Measurements from ENCODE around the gene MTHFD1L. TPM values are rescaled to one million over a fixed set of nuclear protein-coding genes. Genes with fewer than 3 reads are reported as not detected.

The MTHFD1L gene
- total and polyA plus RNA-seq, 11 donors = 1.1 to 13.2 (median 4.2) TPM

- H3K27ac ChIP-seq = peak overlapping the region in 9 of 12 donors; percentile 17 to 76 (median 47)
- H3K36me3 ChIP-seq = no peaks in the 10 kb centered on the region
- no peaks in the 10 kb centered on the region for H3K27me3 ChIP-seq
- H3K4me1 ChIP-seq = peaks cover 0 to 34% (median 15%) of the 10 kb centered on the region in 12 donors
- peak in 4 of 5 donors; percentile 38 to 59 (median 42) for DNase-seq
- peak; percentile 63 to 83 (median 76) for ATAC-seq
- peaks cover 0 to 2% (median 0%) of the 10 kb centered on the region in 12 donors for H3K9me3 ChIP-seq
- no peak overlapping the region for H3K4me3 ChIP-seq
- intact Hi-C loops (cut with DNase I) = no loop called here
- no peak for TF ChIP-seq POLR2A (IDR thresholded peaks at IDR 0.05)
- no peak for TF ChIP-seq CTCF (IDR thresholded peaks at IDR 0.05)
- WGBS, 4 donors = 30 to 51% (median 37%) methylated on average over 5 of the region's 5 CpGs
Measured at GRCh38 chr6:151141685-151142084, 276.2 kb downstream of the MTHFD1L start.

- peaks cover 0 to 34% (median 17%) of the 10 kb centered on the region in 12 donors for H3K4me1 ChIP-seq
- no peaks in the 10 kb centered on the region for H3K27me3 ChIP-seq
- no peaks in the 10 kb centered on the region for H3K36me3 ChIP-seq
- no peak overlapping the region for H3K4me3 ChIP-seq
- H3K9me3 ChIP-seq = peaks cover 0 to 3% (median 0%) of the 10 kb centered on the region in 12 donors
- ATAC-seq = no peak
- WGBS, 4 donors = 89 to 98% (median 96%) methylated on average over 5 of the region's 5 CpGs
- TF ChIP-seq CTCF (IDR thresholded peaks at IDR 0.05) (no peak), POLR2A (IDR thresholded peaks at IDR 0.05) (no peak)
- no peak overlapping the region for H3K27ac ChIP-seq
- intact Hi-C loops (cut with DNase I) = no loop called here
- no peak for DNase-seq
Measured at GRCh38 chr6:151142676-151143075, 277.2 kb downstream of the MTHFD1L start.

- H3K27me3 ChIP-seq = no peaks in the 10 kb centered on the region
- 53 to 62% (median 60%) methylated on average over 4 of the region's 4 CpGs for WGBS, 4 donors
- DNase-seq = no peak
- intact Hi-C loops (cut with DNase I) = no loop called here
- no peak overlapping the region for H3K27ac ChIP-seq
- peaks cover 0 to 3% (median 0%) of the 10 kb centered on the region in 12 donors for H3K9me3 ChIP-seq
- peaks cover 0 to 40% (median 17%) of the 10 kb centered on the region in 12 donors for H3K4me1 ChIP-seq
- H3K36me3 ChIP-seq = no peaks in the 10 kb centered on the region
- no peak for TF ChIP-seq POLR2A (IDR thresholded peaks at IDR 0.05)
- TF ChIP-seq CTCF (IDR thresholded peaks at IDR 0.05) = no peak
- H3K4me3 ChIP-seq = no peak overlapping the region
- ATAC-seq = no peak
Measured at GRCh38 chr6:151143337-151143736, 277.8 kb downstream of the MTHFD1L start.

GRCh38 chr6:151143806-151144205 is 278.3 kb downstream of the MTHFD1L start:
- peaks cover 0 to 42% (median 17%) of the 10 kb centered on the region in 12 donors for H3K4me1 ChIP-seq
- 68 to 81% (median 74%) methylated on average over 6 of the region's 6 CpGs for WGBS, 4 donors
- no peak overlapping the region for H3K27ac ChIP-seq
- H3K36me3 ChIP-seq = no peaks in the 10 kb centered on the region
- no peaks in the 10 kb centered on the region for H3K27me3 ChIP-seq
- ATAC-seq (no peak), DNase-seq (no peak)
- no peak overlapping the region for H3K4me3 ChIP-seq
- no peak for TF ChIP-seq POLR2A (IDR thresholded peaks at IDR 0.05)
- no peak for TF ChIP-seq CTCF (IDR thresholded peaks at IDR 0.05)
- H3K9me3 ChIP-seq = peaks cover 0 to 3% (median 0%) of the 10 kb centered on the region in 12 donors
- intact Hi-C loops (cut with DNase I) = no loop called here
